Measurements from ENCODE around the gene LRMDA. TPM values are rescaled to one million over a fixed set of nuclear protein-coding genes. Genes with fewer than 3 reads are reported as not detected.

LRMDA gene
- total RNA-seq, 1 donor from 2014 or later = 0.96 TPM

DNA sequence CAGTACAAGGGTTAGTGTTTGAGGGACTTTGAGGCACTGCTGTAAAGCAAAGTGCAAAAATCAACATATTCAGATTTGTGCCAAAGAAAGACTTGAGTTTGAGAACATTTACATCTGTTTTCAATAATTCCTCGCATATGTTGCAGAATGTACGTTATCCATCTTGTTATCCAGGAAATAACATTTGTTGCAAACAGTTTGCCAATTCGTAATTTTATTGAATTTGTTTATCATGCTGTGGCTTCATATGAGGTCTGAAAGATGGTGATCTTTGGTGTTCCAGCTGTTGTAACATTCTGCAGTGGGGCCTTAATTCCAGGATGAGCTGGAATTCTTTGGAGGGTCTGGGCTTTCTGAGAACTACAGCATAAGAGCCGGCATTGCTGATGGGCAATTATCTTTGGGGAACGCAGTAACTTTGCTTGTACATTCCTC, 396.2 kb downstream of the LRMDA start:
- TF ChIP-seq, protein P1, sequence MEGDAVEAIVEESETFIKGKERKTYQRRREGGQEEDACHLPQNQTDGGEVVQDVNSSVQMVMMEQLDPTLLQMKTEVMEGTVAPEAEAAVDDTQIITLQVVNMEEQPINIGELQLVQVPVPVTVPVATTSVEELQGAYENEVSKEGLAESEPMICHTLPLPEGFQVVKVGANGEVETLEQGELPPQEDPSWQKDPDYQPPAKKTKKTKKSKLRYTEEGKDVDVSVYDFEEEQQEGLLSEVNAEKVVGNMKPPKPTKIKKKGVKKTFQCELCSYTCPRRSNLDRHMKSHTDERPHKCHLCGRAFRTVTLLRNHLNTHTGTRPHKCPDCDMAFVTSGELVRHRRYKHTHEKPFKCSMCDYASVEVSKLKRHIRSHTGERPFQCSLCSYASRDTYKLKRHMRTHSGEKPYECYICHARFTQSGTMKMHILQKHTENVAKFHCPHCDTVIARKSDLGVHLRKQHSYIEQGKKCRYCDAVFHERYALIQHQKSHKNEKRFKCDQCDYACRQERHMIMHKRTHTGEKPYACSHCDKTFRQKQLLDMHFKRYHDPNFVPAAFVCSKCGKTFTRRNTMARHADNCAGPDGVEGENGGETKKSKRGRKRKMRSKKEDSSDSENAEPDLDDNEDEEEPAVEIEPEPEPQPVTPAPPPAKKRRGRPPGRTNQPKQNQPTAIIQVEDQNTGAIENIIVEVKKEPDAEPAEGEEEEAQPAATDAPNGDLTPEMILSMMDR (IDR thresholded peaks at IDR 0.05) = no peak
- H3K36me3 ChIP-seq = no peaks in the 10 kb centered on the region
- no peaks in the 10 kb centered on the region for H3K27me3 ChIP-seq
- intact Hi-C loops (cut with DNase I) = no loop called here
- H3K9me3 ChIP-seq = no peaks in the 10 kb centered on the region
- no peak overlapping the region for H3K27ac ChIP-seq
- H3K4me1 ChIP-seq = peaks cover 3 to 5% of the 10 kb centered on the region in 2 donors
- H3K4me3 ChIP-seq = no peak overlapping the region
- DNase-seq (ENCODE audit: low spot score in 2 of 2) = no peak

DNA sequence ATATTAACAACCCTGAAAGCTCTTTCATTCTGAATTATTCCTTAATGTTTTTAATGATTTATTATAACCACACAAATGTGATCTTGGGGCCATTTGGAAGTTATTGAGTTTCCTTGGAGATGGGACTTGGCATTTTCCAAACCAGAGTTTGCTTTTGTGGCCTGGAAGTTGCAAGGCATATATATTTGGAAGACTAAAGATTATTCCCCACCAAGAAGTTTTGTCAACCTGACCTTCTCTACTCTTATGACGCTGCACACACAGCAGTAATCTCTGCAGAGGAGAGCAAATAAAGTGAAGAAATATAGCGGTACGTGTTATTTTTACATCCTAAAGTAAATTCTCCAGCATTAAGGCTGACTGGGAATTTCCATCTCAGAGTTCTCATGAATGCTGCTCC, 397.0 kb downstream of the LRMDA start:
- DNase-seq (ENCODE audit: low spot score in 2 of 2) = no peak
- H3K27ac ChIP-seq = no peak overlapping the region
- H3K27me3 ChIP-seq = no peaks in the 10 kb centered on the region
- no peak overlapping the region for H3K4me3 ChIP-seq
- TF ChIP-seq, protein P1 (IDR thresholded peaks at IDR 0.05) = no peak
- no peaks in the 10 kb centered on the region for H3K36me3 ChIP-seq
- intact Hi-C loops (cut with DNase I) = no loop called here
- H3K4me1 ChIP-seq = peaks cover 3 to 5% of the 10 kb centered on the region in 2 donors
- no peaks in the 10 kb centered on the region for H3K9me3 ChIP-seq

DNA sequence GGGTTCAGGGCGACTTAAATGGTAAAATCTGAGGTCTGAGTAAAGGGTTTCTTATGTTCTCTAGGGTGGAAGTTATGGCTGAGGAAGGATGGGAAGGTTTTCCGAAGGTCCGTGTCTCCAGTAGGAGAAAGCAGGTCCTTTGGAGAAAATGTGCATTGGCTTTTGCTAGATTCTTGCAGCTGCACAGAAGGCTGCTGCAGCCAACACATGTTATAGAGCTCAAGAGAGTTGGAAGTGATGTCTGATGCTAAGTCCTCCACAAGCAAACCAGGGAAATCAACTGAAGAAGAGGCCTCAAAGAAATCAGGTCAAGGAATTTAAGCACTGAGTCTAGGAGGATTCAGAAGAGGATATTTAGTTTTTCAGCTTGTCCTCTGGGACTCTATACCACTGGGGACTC, 404.6 kb downstream of the LRMDA start:
- TF ChIP-seq, protein P1 (IDR thresholded peaks at IDR 0.05) = no peak
- H3K4me3 ChIP-seq = no peak overlapping the region
- H3K36me3 ChIP-seq = no peaks in the 10 kb centered on the region
- no peak for DNase-seq (ENCODE audit: low spot score in 2 of 2)
- H3K9me3 ChIP-seq = no peaks in the 10 kb centered on the region
- intact Hi-C loops (cut with DNase I) = no loop called here
- no peak overlapping the region for H3K27ac ChIP-seq
- no peaks in the 10 kb centered on the region for H3K4me1 ChIP-seq
- no peaks in the 10 kb centered on the region for H3K27me3 ChIP-seq

DNA sequence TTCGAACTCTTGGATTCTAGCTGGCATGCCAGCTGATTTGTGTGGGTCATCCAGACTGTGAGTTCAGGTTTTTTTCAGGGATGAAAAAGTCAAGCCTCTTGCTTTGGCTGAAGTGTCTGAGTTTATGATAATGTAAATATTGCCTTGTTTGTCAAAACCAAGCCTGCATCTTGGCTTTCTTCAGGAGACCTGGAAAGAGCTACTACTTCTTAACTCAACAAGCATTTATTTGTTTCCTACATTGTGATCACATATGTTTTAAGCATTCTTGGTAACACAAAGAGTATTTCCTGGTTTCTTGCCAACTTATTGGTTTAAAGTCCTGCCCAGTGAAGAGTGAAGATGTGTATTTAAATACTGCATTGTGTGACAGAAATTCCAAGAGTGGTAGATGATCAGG, 407.1 kb downstream of the LRMDA start:
- no peak for DNase-seq (ENCODE audit: low spot score in 2 of 2)
- TF ChIP-seq, protein P1 (IDR thresholded peaks at IDR 0.05) = no peak
- H3K4me1 ChIP-seq = no peaks in the 10 kb centered on the region
- H3K36me3 ChIP-seq = no peaks in the 10 kb centered on the region
- no peaks in the 10 kb centered on the region for H3K9me3 ChIP-seq
- no peak overlapping the region for H3K4me3 ChIP-seq
- H3K27me3 ChIP-seq = no peaks in the 10 kb centered on the region
- intact Hi-C loops (cut with DNase I) = no loop called here
- H3K27ac ChIP-seq = no peak overlapping the region

DNA sequence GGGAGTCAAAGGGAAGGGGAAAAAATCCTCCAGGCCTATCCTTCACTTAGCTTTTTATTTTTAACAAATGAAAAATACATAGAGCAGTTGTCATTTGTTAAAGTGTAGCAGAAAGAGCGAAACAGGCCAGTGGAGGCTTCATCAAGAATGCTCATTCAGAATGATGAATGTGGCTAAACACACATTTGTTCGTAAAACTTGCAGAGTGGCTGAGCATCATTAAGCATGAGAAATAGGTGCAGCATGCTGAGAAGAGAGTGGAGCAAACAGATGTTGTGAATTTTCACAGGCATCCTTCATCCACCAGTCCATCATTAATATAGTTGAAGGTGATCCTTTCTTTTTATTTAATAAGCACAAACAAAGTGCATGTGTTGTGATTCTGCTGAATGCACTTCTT, 407.6 kb downstream of the LRMDA start:
- Histone ChIP-seq H3K36me3 (no peaks in the 10 kb centered on the region), H3K27me3 (no peaks in the 10 kb centered on the region), H3K4me1 (no peaks in the 10 kb centered on the region), H3K9me3 (no peaks in the 10 kb centered on the region), H3K4me3 (no peak overlapping the region), H3K27ac (no peak overlapping the region)
- no peak for DNase-seq (ENCODE audit: low spot score in 2 of 2)
- intact Hi-C loops (cut with DNase I) = no loop called here
- TF ChIP-seq, protein P1 (IDR thresholded peaks at IDR 0.05) = no peak

DNA sequence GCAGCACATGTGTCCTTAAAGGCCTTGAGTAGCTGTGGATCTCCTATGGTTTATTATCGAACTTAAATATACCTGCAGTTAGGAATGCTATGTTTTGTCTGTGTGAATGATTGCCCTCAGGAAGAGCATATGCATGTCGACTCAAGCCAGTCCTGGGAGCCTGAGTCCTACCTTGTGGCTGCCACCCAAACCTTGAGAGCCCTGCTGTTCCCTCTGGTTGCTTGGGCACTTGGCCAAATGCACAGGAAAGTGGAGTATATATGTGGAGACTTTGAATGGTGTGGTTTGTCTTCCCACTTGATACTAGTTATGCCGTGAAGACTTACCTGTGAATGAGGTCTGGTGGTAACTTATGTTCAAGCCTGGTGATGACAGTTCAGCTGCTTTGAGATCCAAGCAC, 409.8 kb downstream of the LRMDA start:
- no peaks in the 10 kb centered on the region for H3K9me3 ChIP-seq
- no peak for DNase-seq (ENCODE audit: low spot score in 2 of 2)
- no peaks in the 10 kb centered on the region for H3K36me3 ChIP-seq
- no peaks in the 10 kb centered on the region for H3K4me1 ChIP-seq
- TF ChIP-seq, protein P1 (IDR thresholded peaks at IDR 0.05) = no peak
- no peaks in the 10 kb centered on the region for H3K27me3 ChIP-seq
- no peak overlapping the region for H3K27ac ChIP-seq
- no peak overlapping the region for H3K4me3 ChIP-seq
- intact Hi-C loops (cut with DNase I) = no loop called here

Measured in ascending aorta (tissue), 2 donors.